DMS53 treated with DMSO at 0.1 percent for 48 hours (cell line): ENCODE results near the gene ARHGEF19.
"Not testable (repeated sequence)": the region's sequence is repeated elsewhere in the genome, so short reads cannot be mapped to it uniquely, and the experiment has no call there.

Source experiments
- DNase-seq: peaks from one replicate; lab custom pipeline; 2025; ENCODE audit not compliant: unreplicated experiment; lab: John Stamatoyannopoulos, UW

ARHGEF19 gene

DNA sequence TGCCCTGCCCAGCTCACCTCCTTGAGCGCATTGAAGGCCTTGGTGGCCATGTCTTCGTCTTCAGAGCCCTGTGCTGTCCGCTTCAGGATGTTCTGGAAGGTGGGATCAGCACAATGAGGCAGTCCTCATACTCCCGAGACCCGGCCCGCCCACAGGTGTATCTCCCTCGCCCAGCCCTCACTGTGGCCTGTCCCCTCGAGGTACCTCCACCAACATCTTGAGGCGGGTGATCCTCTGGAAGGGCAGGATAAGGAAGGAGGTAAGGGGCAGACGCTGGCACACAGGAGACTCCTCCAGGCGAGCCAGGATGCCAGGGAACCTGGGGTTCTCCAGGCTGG lies 7.1 kb downstream of the ARHGEF19 start:
- no peak for DNase-seq

DNA sequence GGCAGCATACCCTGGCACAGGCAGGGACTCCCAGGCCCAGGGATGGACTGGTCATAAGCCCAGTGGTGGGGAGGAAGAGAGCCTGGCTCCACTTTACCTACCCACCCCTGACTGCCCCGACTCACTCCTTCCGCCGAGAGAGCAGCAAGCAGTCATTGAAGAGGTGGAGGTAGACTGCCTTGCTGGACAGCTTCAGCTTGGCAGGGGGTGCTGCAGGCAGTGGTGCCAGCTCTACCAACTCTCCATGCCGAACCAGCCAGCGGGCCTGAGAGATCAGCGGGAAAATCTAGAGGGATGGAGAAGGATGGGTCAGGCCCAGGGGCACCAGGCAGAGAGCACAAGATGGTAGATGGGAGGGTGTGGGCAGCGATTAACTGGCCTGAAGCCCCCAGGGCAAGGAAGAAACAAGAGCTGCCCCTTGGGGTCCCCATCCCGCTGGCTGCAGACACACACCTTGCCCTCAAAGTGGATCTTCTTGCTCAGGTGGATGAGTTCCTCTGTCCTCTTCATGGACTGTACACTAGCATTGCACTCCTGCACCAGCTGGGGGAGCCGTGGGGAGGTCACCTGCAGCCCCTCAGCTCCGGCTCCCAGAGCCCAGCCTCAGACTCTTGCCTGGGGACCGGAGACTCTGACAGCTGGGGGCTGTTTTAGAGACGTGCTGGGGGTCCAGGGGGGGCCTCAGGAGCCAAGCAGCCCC lies 7.7 kb downstream of the ARHGEF19 start:
- no peak for DNase-seq

DNA sequence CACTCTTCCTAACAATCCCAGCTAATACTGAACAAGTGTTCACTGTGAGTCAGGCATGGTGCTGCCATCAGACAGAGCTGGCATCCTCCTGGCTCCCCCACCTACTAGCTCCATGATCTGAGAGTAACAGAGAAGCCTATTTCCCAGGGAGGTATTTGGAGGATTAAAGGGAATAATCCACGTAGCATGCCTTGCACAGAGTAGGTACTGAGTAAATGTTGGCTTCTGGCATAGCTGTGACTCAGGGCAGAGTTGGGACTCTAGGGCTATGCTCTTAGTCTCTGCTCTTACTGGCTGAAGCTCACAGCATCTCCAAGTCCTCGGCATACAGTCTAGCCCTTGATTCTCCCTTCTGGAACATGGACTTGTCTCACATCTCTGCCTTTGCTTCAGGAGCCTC lies 8.2 kb downstream of the ARHGEF19 start:
- no peak for DNase-seq

DNA sequence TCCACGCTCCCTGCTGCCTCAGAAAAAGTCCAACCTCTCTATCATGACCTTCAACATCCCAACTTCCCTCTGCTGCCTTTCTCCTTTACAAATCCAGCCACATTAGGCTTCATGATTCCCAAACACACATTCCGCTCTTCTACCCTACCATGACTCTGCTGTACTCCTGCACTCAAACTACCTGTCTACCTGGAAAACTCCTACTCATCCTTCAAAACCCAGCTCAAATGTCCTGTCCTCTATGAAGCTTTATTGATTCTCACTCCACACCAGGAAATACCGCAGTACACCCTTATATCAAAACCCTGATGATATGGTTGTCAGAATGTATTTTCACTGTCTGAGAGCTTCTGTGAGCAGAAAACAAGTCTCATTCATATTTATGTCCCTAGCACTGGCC lies 8.9 kb downstream of the ARHGEF19 start:
- no peak for DNase-seq

DNA sequence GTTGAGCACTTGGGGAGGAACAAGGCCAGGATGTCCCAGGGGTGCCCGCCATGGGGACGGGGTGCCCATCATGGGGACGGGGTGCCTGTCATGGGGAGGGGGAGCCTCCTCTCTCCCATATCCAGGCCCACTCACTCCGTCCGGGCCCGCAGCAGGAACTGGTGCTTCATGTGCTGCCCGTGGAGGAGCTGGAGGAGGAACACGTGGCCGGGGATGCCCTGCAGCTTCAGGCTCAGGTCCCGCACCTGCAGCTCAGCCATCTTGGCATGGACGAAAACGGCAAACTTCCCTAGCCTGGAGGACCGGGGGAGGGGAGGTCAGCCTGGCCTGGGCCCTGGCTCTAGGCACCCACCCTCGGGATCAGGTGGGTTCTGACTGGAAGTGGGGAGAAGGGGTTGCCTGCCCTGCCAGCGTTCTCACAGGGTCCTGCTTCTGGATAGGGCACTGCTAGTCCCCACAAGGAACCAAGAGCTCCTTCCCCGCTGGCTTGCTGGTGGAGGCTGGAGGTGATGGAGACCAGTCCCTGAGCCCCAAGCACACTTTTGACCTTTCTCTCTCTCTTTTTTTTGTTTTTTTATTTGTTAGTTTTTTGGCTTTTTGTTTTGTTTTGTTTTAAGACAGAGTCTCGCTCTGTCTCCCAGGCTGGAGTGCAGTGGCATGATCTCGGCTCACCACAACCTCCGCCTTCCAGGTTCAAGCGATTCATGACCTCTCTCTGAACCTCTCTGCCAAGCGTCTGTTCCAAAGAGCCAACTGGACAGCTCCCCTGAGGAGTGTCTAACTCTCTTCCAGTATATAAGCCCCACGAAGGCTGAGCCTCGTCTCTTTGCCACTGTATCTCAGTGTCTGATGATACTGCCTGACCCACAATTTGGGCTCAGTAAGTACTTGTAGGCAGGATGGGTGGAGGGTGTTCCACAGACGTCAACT lies 9.9 kb downstream of the ARHGEF19 start:
- DNase-seq: no peak

DNA sequence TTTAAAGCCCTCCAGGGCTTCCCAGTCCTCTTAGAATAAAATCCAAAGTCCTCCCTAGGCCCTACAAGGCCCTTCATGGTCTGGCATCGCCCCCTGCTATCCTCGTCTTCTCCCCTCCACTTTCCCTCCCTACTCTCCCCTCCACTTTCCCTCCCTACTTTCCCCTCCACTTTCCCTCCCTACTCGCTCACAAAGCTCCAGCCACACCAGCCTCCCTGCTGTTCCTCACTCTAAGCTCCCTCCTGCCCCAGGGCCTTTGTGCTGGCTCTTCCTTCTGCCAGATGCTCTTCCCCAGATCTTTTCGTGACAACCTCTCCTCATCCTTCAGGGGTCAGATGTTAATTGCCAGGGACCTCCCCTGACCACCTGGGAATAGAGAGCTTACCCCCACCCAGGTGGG lies 12.8 kb downstream of the ARHGEF19 start:
- DNase-seq: no peak

DNA sequence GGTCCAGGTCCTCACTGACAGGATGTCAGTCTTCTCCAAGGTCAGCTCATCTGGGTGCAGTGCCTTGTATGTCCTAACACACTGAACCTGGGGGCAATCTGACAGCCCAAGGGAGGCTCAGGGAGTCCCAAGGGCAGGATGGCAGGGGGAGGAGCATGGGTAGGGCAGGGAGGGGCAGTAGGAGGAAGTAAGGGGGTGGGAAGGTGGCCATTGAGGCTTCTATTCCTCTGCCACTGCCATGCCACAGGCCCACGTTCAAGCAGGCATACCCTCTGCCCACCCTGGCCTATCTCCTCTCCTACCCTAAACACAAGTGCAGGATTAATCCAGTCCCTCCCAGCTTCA lies 13.3 kb downstream of the ARHGEF19 start:
- no peak for DNase-seq

DNA sequence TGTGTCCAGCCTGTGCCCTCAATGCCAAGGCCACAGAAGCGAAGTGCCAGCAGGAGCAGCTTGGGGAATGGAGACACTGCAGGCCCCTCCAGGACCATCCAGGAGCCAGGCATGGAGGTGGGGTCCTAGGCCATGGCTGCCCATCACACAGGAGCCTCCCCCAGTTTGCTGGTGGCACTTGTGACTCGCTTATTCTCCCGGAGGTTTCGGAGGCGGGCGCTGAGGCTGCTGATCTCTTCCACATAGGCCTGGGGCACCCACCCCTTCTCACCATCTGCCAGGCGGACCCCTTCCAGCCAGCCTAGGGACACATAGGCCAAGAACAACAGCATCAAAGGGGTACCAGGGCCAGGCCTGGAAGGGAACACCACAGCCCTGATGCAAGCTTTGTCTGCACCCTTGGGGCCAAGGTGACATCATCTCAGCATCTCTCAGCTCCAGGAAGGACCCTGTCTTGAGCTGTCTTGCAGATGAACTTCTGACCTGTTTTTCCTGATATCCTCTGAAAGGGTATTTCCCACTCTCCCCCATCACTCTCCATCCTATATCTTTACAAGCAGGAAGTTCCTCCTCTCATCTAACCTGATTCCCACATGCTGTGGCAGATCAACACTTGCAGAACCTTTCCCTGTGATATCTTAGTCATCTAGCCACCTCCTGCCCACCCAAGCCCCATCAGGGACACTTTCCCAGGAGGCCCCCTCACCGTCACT lies 13.9 kb downstream of the ARHGEF19 start:
- no peak for DNase-seq

DNA sequence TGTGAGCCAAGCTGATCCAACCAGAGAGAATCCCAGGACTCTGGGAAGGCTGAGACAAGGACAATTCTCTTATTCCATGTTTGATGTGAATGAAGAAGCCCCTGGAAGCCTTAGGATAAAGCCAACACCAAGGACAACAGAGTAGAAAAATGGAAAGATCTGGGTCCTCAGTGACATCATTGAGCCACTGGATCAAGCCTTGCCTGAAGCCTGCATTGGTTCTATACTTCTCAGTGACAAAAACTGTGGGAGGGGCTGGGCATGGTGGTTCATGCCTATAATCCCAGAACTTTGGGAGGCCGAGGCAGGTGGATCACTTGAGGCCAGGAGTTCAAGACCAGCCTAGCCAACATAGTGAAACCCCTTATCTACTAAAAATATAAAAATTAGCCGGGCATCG lies 15.6 kb downstream of the ARHGEF19 start:
- DNase-seq: no peak

DNA sequence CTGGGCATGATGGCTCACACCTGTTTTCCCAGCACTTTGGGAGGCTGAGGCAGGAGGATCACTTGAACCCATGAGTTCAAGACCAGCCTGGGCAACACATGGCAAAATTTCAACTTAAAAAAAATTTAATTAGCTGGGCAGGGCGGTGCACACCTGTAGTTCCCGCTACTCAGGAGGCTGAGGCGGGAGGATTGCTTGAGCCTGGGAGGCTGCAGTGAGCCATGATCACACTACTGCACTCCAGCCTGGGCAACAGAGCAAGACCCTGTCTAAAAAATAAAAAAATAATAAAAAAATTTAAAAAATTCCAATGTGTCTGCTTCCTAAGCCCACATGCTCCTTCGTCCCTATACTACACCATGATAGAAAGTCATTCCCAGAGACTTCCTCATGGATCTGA lies 16.3 kb downstream of the ARHGEF19 start:
- DNase-seq: not testable (repeated sequence)

DNA sequence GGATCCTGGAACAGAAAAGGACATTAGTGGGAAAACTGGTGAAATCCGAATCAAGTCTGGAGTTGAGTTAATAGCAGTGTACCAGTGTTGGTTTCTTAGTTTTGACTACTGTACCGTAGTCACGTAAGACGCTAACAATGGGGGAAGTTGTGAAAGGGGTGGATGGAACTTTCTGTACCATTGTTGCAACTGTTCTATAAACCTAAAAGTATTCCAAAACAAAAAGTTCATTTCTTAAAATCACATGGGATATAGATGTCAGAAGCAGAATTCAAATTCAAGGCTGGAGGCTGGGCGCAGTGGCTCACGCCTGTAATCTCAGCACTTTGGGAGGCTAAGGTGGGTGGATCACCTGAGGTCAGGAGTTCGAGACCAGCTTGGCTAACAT lies 16.9 kb downstream of the ARHGEF19 start:
- DNase-seq: no peak

DNA sequence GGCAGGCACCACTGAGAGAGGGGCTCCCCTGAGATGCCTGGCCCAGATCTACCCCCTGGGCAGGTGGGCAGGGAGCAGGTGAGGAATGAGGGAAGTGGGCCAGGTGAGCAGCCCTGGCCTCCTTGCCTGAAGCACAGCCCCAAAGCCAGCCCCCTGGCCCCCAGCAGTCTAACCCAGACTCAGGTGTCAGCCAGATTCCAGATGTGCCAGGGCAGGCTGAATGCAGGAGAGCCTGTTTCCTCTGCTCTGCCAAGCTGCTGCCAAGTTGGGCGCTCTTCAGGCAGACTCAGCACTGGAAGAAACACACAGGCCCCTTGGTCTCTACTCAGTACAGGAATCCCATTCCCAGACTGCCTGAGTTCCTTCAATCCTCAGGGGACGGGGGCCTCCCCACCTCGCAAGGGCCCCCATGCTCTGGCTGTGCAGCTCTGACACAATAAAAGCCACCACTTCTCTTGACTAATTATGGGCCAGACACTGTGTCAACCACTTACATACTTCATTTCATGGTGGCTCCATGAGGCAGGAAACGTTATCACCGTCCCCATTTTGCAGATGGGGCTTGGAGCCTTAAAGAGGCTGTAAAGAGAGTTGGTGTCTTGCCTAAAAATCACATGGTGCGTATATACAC lies 20.4 kb downstream of the ARHGEF19 start:
- DNase-seq: no peak

DNA sequence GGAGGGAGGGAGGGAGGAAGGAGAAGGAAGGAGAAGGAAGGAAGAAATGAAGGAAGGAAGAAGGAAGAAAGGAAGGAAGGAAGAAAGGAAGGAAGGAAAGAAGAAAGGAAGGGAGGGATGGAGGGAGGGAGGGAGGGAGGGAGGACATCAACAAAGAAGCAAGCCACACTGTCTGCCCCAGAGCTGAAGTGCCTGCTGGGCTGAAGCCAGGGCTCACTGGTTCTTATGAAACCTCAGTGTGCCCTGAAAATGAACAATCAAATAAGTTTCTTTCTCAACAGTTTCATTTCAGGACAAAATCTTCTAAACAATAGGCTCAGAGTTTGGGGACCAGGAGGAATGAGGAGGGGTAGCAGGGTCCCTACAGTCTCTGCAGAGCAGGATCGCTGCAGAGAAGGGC lies 21.1 kb downstream of the ARHGEF19 start:
- DNase-seq: no peak

DNA sequence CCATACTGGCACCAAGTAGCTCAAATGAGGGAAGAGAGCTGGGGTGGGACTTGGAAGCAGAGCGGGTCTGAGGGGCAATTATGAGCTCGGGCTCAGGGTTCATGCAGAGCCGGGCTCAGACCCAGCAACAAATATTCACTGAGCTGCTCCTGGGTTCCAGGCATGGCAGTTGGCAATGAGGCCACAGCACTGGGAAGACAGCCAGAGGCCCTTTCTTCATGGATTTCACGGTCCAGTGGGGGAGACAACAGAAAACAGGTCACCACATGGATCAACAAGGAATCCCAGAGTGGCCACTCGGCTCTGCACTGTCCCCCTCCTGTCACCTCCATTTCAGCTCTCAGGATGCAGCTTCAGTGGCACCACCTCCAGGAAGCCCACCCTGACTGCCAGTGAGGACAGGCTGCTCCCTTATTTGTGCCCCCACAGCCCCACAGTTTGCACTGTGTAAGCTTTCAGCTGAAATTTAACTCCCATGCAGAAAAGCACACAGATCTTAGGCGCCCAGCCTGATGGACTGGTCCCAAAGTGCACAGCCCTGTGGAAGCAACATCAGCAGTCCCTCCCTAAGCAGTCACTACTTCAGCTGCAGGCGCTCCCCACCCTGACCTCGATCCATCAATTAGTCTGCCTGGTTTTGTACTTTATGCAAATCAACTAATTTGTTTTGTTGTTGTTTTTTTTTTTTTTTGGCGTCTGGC lies 22.4 kb downstream of the ARHGEF19 start:
- peak; percentile 45 for DNase-seq

DNA sequence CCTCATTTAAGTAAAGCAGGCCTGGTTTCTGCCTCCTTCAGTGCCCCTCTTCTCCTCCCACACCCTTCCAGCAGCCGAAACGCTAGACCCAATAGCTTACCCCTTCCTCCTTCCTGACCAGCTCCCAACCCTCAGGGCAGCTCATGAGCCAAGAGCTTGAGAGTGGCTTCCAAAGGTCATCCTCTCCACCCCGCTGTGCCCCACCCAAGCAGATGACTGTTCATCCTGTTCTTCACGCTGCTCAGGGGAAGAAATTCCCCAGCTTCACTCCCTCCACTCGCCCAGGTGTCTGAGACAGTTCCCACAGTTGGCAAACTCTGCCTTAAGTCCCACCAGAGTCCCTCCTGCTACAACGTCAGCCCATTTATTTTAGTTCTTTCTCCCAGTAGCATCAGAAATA lies 23.4 kb downstream of the ARHGEF19 start:
- DNase-seq: no peak

DNA sequence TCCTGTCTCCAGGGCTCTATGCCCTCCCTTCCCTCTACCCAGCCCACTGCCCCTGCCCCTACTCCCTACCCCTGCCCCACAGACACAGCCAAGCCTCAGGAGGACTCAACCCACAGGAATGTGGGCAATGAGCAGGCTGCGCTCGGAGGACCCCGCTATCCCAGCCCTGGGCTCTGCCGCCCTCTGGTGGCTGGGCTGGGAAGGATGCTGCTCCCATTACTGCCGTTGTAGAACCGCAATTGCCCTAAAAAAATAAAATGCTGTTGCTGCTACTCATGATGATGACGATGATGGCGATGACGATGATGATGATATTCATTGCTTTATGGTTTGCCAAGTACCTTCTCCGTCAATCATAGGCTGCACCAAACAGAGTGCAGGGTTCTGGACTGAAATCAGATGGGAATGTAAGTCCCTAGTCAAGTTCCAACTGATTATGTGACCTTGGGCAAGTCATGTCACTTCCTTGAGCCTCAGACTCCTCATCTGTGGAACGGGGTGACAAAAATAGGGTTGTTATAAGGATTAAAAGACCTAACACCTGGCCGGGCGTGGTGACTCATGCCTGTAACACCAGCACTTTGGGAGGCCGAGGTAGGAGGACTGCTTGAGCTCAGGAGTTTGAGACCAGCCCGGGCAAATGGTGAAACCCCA lies 24.6 kb downstream of the ARHGEF19 start:
- DNase-seq: peak; percentile 61

DNA sequence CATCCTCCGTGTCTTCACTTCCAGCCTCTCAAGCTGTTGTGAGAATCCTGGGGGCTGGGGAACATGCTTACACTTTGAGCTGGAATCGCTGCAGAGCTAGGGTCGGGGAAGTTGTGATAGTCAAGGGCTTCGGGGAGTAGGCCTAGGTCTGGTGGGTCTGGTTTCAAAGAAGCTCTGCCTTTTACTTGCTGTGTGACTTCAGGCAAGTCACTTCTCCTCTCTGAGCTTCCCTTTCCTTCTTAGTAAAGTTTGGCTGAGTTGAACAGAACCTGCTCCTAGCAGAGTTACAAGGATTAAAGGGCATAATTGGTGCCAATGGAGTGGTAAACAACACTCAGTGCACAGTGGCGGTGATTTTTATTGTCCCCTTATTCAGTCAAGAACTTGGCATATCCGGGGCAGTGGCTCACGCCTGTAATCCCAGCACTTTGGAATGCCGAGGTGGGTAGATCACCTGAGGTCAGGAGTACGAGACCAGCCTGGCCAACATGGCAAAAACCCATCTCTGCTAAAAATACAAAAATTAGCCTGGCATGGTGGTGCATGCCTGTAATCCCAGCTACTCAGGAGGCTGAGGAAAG lies 25.7 kb downstream of the ARHGEF19 start:
- DNase-seq: no peak

DNA sequence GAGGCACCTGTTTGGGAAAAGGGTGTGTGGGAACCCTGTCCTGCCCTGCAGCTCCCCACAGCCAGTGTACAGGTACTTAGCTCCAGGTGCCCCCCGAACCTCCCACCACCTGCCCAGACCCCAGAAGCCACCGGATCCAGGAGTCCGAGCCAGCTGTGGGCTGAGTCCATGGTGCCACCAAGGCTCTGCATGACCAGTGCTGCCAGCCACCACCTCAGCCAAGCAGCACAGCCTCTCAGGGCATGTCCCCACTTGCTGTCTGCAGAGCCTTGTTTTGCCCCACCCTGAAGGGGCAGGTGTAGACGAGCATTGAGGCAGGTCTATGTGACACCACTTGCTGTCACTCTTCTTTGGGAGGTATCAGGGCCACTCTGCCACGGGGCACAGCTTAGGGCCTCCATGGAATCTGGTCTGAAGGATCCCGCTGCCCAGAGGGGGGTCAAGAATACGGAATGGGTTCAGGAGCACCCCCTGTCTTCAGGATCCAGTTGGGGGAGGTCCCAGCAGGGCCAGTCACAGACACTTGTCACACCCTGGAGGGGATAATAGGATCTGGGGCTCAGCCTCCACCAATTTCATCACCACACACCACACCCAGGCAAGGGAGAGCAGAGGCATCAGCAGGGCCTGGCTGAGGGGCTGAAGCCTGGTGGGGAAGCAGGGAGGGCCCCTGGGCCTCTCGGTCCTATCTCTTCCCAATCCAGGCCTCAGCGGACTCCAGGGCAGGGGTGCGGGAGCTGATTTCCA lies 27.7 kb downstream of the ARHGEF19 start:
- no peak for DNase-seq

DNA sequence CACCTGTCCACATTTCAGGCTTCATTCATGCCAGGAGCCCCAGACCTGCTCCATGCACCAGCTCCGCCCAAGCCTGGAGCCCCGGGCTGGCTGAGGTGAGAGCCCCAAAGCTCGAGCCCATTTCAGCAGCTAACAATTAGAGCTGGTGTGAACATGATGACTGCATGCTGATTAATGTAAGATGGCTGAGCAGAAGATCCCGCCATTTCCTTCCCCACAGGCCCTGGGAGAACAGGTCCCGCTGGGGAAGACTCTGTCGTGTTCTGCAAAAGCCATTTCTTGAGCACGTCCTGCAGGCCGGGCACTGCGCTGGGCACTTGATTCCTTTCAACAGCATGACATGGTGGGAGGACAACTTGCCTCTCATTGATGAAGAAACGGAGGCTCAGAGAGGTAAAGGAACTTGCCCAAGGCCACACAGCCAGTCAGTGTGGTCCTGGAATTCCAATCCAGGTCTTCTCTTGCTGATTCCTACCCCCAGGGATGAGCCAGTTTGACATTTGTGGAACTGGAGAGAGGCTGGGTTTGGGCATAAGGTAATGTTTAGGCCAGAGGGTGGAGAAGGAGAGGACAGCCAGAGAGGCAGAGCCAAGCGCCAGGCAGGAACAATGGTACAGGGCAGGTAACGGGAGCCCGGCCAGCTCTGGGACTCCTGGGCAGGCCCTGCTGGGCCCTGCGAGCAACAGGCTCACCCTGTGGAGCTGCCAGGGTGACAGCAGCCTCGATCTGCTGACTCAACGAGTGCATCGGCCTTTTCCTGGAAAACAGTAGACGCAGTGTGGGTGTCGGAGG lies 28.5 kb downstream of the ARHGEF19 start:
- no peak for DNase-seq
